Neuron (in vitro differentiated cells): Measurements from ENCODE around the gene IFNA8.
"Not testable (repeated sequence)": the region's sequence is repeated elsewhere in the genome, so short reads cannot be mapped to it uniquely, and the experiment has no call there.

Experiments used
- H2AFZ ChIP-seq: one replicate; pipeline ENCODE4 v1.6.1; 2013; ENCODE audit warnings: low read depth, mild to moderate bottlenecking, inconsistent platforms, low read length, moderate library complexity
- H3K27me3 ChIP-seq: one replicate; pipeline ENCODE4 v1.6.1; 2013; ENCODE audit warnings: low read length; ENCODE audit not compliant: insufficient read depth
- H3K36me3 ChIP-seq: one replicate; pipeline ENCODE4 v1.6.1; 2013; ENCODE audit warnings: low read length; ENCODE audit not compliant: insufficient read depth
- H3K4me1 ChIP-seq: one replicate; pipeline ENCODE4 v1.6.1; 2013; ENCODE audit warnings: low read length; ENCODE audit not compliant: insufficient read depth
- H3K4me3 ChIP-seq: 2 replicates; pipeline ENCODE4 v1.5.1; 2013; ENCODE audit warnings: mild to moderate bottlenecking, low read length, moderate library complexity
- H3K9me3 ChIP-seq: one replicate; pipeline ENCODE4 v1.6.1; 2013; ENCODE audit warnings: low read length

The IFNA8 gene

DNA sequence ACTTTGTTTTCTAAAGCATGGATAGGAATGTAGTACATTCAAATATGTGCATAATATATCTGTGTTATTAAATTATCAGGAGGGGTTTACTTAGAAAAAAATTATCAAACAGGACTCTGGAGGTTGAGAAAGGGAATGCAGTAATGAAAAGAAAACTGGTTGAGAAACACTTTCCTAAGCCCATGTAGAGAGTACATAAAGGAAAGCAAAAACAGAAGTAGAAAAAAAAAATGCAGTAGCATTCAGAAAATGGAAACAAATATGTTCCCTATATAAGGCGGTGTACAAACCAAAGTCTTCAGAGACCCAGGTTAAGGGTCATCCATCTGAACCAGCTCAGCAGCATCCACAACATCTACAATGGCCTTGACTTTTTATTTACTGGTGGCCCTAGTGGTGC lies at the start of gene IFNA8:
IFNA8 (plus strand) TSS at position 301 of the 400 bp plus-strand sequence; CDS start at position 361, 60 bp downstream.
- Histone ChIP-seq H3K36me3 (no peaks in the 10 kb centered on the region), H3K9me3 (no peaks in the 10 kb centered on the region), H3K4me1 (no peaks in the 10 kb centered on the region), H3K27me3 (peaks cover 6% of the 10 kb centered on the region), H3K4me3 (no peak within 1 kb of the TSS), H2AFZ (no peak within 1 kb of the TSS)

GRCh38 chr9:21362287-21362686 lies 46.6 kb upstream of the IFNA8 start:
- no peaks in the 10 kb centered on the region for H3K9me3 ChIP-seq
- H3K27me3 ChIP-seq, result no peaks in the 10 kb centered on the region
- no peaks in the 10 kb centered on the region for H3K36me3 ChIP-seq
- no peak overlapping the region for H3K4me3 ChIP-seq
- H2AFZ ChIP-seq, result no peak overlapping the region
- peaks cover 2% of the 10 kb centered on the region for H3K4me1 ChIP-seq

GRCh38 chr9:21367169-21367568 lies 41.7 kb upstream of the IFNA8 start:
- H3K4me1 ChIP-seq, H3K36me3 ChIP-seq, H2AFZ ChIP-seq, H3K4me3 ChIP-seq, H3K9me3 ChIP-seq, H3K27me3 ChIP-seq: not testable (repeated sequence)

DNA sequence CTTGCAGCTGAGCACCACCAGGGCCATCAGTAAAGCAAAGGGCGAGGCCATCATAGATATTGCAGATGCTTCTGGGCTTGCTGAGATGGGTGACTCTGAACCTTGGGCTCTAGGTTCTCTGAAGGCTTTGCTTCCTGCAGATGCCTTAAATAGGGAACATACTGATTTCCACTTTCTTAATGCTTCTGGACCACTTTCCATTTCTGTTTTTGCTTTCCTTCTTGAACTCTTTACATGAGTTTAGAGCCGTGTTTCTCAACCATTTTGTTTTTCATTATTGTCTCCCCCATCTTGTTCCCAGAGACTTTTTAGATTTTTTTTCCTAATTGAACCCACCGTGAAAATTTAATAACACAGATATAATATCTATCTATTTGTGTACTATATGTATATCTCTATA lies 41.0 kb upstream of the IFNA8 start, which contains the start of gene IFNA13:
IFNA13 (minus strand) TSS at position 101 of the 400 bp plus-strand sequence; CDS start at position 54, 47 bp downstream.
- Histone ChIP-seq H3K4me1 (no peaks in the 10 kb centered on the region), H3K27me3 (no peaks in the 10 kb centered on the region), H3K36me3 (no peaks in the 10 kb centered on the region), H2AFZ (no peak within 1 kb of the TSS), H3K9me3 (no peaks in the 10 kb centered on the region), H3K4me3 (no peak within 1 kb of the TSS)

GRCh38 chr9:21371467-21371866 lies 37.5 kb upstream of the IFNA8 start:
- not testable (repeated sequence) for H3K4me1 ChIP-seq, H3K27me3 ChIP-seq, H2AFZ ChIP-seq, H3K9me3 ChIP-seq, H3K4me3 ChIP-seq, H3K36me3 ChIP-seq

DNA sequence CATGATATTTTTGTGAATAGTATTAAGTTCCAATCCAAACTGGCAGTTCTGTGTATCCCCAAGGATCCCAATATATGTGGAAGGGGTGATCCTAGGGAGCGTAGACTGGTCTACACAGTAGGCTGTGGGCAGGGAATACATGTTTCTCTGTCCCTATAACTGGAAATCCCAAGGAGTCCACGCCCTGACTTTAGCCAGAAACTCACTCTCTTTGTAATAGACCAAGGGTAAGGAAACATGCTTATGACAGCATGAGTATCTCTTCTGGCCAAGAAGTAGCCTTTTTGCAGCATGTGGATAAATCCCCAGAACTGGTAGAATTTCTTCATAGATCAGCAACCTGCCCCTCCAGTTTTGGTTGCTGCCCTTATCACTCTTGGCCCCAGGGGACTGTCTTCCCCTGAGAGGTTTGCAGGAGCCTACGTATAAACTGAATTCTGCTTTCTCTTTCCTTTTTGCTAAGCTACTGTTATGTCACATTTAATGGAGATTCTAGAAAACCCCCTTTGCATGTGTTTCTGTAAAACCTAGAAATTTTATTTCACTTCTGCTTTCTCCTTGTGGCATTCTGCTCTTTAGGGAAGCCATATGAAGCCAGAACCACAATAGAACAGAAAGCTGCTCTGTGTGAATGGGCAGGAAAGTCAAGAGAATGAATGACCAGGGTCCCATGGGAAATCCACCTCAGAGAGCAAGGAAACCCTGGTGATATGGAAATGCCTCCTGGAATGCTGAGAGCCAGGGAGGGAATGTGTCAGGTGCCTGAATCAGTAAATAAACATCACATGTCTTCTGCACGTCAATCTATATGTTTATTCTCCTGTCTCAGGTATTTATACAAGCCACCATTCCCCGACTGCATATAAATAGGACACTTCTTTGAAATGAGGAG lies 27.2 kb upstream of the IFNA8 start:
- Histone ChIP-seq H2AFZ (no peak overlapping the region), H3K9me3 (no peaks in the 10 kb centered on the region), H3K4me1 (peaks cover 8% of the 10 kb centered on the region), H3K36me3 (no peaks in the 10 kb centered on the region), H3K27me3 (peaks cover 7% of the 10 kb centered on the region), H3K4me3 (no peak overlapping the region)

- H3K4me3 ChIP-seq, result no peak overlapping the region
Observed at GRCh38 chr9:21383627-21384026, 25.3 kb upstream of the IFNA8 start.

GRCh38 chr9:21385131-21385670 lies 23.7 kb upstream of the IFNA8 start, which contains the start of gene IFNA2:
Gene IFNA2 (minus strand): TSS chr9:21385398. CDS start chr9:21385329, 69 bp downstream.
- Histone ChIP-seq H3K9me3 (no peaks in the 10 kb centered on the region), H3K27me3 (peaks cover 7% of the 10 kb centered on the region), H3K36me3 (no peaks in the 10 kb centered on the region), H3K4me1 (peaks cover 8% of the 10 kb centered on the region), H2AFZ (no peak within 1 kb of the TSS), H3K4me3 (no peak within 1 kb of the TSS)

More at GRCh38 chr9:21383627-21384026, 25.3 kb upstream of the IFNA8 start:
- peaks cover 7% of the 10 kb centered on the region for H3K27me3 ChIP-seq
- H2AFZ ChIP-seq, result no peak overlapping the region
- H3K9me3 ChIP-seq, result no peaks in the 10 kb centered on the region
- H3K4me1 ChIP-seq, result peaks cover 8% of the 10 kb centered on the region
- H3K36me3 ChIP-seq, result no peaks in the 10 kb centered on the region

DNA sequence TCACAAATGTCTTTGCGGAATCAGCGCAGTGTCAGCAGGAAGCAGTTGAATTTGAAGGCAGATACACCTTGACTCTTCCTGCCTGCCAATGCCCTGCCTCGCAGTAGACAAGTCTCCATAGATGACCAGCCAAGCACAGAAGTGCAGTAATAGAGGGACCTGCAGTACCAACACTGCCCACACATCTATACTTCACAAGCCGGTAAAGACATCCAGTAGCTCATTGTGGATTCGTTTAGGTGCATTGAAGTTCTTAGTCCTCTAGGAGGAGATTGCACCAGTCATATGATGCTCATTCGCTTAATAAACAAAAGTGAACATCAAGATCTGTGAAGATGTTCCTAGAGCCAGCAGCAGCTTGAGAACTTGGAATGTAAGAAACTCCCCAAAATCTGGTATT lies 16.6 kb upstream of the IFNA8 start:
- Histone ChIP-seq H3K36me3 (no peaks in the 10 kb centered on the region), H3K9me3 (no peaks in the 10 kb centered on the region), H3K4me3 (no peak overlapping the region), H3K27me3 (peaks cover 24% of the 10 kb centered on the region), H3K4me1 (no peaks in the 10 kb centered on the region), H2AFZ (no peak overlapping the region)

- H3K27me3 ChIP-seq, result peaks cover 31% of the 10 kb centered on the region
- H3K4me3 ChIP-seq, result peak overlapping the region; percentile 46
- H2AFZ ChIP-seq, result peak overlapping the region; percentile 89
- no peaks in the 10 kb centered on the region for H3K9me3 ChIP-seq
- H3K36me3 ChIP-seq, result no peaks in the 10 kb centered on the region
- H3K4me1 ChIP-seq, result no peaks in the 10 kb centered on the region
Observed at GRCh38 chr9:21395778-21396717, 12.9 kb upstream of the IFNA8 start.

- Histone ChIP-seq H2AFZ (no peak overlapping the region), H3K36me3 (no peaks in the 10 kb centered on the region), H3K4me3 (no peak overlapping the region), H3K27me3 (peaks cover 44% of the 10 kb centered on the region), H3K9me3 (no peaks in the 10 kb centered on the region), H3K4me1 (no peaks in the 10 kb centered on the region)
Observed at GRCh38 chr9:21398955-21399489, 9.9 kb upstream of the IFNA8 start.

GRCh38 chr9:21399956-21400355 lies 9.0 kb upstream of the IFNA8 start:
- Histone ChIP-seq H3K4me1 (no peaks in the 10 kb centered on the region), H3K4me3 (no peak overlapping the region), H3K9me3 (no peaks in the 10 kb centered on the region), H3K36me3 (no peaks in the 10 kb centered on the region), H2AFZ (no peak overlapping the region), H3K27me3 (peaks cover 45% of the 10 kb centered on the region)
